Stimulated activated naive CD4-positive, alpha-beta T cell treated with Interleukin-2 at 50 U/mL for 16 hours (primary cell): ENCODE measurements around the gene ALG9.
"Not testable (repeated sequence)": the region's sequence is repeated elsewhere in the genome, so short reads cannot be mapped to it uniquely, and the experiment has no call there.

Experiments used
- DNase-seq: peaks from one replicate; lab custom pipeline; 2025; lab: John Stamatoyannopoulos, UW

Gene ALG9

DNA sequence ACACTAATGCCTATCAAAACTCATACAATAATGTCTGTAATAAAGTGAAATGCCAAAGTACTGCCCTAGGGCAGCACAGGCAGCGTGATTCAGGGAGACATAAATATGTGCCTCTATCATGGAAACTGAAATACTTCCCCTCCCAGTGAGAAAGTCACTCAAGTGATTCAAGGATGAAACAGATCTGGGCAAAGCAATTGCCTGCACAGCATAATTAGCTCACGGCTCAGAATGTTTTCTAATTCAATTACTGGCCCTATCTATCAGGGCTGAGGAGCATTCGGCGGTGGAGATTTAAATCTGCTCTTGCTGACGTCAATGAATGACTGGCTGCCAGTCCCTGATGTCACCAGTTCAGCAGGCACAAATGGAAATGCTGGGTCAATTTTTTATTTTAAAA is 77.5 kb downstream of the ALG9 start:
- DNase-seq = no peak

DNA sequence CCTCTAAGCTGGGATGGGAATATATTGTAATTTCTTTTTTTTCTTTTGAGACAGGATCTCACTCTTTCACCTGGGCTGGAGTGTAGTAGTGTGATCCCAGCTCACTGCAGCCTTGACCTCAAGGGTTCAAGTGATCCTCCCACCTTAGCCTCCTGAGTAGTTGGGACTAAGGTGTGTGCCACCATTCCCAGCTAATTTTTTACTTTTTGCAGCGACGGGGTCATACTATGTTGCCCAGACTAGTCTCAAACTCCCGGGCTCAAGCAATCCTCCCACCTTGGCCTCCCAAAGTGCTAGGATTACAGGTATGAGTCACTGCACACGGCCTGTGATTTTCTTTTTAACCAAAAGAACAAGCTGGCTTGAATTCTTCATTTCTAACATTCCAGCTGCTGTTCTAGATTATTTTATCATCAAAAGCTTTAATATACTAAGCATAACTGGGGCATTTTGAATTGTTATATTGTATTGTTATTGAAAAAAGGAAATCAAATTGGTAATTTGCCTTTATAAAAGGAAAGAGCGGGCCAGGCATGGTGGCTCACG is 78.4 kb downstream of the ALG9 start:
- DNase-seq = no peak

DNA sequence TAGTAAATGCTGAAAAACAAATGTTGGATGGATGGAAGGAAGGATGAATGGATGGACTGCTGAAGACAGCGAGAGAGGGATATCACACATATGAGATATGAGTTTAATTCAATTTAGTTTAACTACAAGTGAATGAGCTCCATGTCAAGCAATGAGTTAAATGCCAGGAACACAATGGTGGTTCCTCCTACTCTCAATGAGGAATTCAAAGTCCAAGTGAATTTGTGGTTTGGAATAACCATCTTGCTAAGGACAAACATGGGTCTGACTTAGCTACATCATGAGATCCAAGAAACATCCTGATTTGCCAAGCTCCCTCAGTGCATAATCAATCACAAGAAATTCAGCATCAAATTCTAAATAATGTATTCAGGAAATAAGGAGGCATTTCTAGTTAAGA is 79.1 kb downstream of the ALG9 start:
- no peak for DNase-seq

DNA sequence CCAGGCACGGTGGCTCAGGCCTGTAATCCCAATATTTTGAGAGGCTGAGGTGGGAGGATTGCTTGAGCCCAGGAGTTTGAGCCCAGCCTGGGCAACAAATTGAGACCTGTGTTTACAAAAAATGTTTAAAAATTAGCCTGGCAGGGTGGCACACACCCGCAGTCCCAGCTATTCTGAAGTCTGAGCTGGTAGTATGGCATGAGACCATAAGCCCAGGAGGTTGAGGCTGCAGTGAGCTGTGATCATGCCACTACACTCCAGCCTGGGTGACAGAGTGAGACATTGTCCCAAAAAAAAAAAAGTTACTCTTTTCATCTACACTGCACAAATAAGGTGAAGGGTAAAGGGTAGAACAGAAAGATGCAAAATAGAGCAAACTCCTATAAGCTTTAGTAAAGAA is 82.9 kb downstream of the ALG9 start:
- no peak for DNase-seq

DNA sequence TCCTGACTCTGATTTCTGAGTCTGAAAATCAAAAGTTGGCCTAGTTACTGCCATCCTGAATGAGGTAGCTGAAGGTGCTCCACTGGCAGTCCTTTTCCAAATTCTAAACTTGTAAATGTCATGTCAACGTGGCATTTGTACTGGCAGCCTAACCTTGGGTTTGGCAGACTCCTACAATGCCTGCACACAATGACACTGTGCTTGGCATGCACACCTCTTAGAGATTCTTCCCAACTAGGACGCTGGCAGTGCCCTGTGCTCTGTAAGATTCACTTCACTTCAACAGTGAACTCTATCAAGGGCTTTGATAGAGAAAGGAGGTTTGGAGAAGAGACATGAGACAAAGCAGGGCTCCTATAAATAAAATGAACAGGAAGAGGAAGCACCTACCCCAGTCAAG is 83.3 kb downstream of the ALG9 start:
- DNase-seq = no peak

DNA sequence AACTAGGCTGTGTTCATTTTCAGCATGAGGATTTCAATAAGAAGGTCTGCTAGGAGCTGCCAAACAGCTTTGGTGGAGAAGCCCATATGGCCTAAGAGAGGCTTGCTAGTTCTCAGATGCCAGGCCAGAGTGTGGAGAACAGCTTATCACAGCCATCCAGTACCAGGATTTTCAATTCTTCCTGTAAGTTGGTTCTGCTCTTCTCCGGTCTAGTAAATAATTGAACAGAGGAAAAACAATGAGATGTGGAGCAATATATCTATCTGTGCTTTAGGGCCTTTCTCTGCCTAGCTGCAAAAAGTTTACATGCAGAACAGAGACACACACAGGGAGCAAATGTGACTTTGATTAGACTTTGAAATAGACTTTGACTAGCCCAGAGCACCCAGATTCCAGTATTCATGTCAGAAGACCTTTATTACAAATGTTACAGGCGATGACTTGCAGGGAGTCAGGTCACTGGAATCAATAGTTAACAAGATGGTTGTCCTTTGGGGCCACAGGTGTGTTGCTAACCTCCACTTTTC is 85.4 kb downstream of the ALG9 start:
- no peak for DNase-seq

DNA sequence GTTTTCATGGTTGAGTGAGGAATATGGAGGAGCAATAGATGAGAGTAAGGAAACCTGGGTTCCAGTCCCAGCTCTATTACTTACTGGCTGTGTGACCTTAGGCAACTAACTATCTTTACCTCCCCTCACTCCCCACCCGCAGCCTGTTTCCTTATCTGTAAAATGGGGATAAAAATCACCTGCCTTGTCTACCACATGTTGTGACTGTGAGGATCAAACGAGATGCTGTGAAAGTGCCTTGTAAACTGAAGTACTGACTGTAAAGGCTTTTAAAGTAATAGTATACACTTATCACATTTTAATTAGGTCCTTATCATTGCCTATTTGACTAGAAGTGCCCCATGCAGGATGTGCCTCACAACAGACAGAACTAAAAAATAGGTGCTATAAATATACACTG is 86.3 kb downstream of the ALG9 start:
- DNase-seq = no peak

DNA sequence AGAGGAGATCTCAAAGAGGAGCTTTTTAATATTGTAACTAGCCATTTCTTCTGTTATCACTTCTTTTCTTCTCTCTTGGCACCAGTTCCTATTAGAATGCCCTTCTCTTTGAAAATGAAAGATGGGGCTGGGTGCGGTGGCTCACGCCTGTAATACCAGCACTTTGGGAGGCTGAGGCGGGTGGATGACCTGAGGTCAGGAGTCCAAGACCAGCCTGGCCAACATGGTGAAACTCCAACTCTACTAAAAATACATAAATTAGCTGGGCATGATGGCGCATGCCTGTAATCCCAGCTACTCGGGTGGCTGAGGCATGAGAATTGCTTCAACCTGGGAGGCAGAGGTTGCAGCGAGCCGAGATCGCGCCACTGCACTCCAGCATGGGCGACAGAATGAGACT is 87.1 kb downstream of the ALG9 start:
- DNase-seq = not testable (repeated sequence)

DNA sequence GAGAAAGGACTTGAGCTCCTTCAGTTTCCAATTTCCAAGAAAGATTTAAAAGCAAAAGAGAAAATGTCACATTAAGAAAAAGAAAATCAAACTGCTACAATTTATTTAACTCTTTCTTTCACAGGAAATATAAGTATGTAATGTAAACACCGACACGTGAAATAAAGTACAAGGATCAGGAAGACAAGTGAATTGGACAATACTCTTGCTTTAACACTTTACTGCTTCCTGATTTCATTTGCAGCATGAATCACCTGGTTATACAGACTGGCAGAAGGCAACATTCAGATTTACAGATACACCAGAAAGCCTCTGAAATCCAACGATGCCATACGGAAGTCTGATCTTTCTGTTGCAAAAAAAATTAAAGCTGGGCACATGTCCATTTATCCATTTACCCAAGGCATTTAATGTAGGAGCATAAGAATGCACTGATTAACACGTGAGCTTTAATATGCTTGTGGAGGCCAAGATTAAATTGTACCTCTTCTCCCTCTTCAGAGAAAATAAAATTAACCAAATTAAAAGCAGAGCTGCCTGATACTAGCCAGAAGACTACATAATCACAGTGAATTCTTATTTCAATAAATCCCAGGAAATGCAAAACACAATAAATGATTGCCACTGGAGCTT is 89.2 kb downstream of the ALG9 start:
- DNase-seq = no peak

DNA sequence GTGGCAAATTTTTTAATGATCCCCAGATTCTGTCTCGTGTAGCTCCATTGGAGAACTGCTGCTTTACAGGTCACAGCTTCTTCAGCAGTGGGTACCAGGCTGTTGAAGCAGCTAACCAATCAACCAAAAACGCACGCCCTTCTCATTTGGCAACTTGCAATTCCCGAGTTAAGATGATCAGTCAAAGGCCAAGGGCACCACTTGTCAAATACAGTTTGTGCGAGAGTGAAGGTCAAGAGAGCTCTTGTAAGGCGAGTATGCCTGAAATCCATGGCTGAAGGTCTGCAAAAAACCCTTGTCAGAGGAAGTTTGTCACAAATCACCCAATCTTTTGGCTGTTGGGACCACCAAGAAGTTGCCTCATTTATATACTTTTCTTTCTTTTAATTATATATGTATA is 92.3 kb downstream of the ALG9 start:
- no peak for DNase-seq

DNA sequence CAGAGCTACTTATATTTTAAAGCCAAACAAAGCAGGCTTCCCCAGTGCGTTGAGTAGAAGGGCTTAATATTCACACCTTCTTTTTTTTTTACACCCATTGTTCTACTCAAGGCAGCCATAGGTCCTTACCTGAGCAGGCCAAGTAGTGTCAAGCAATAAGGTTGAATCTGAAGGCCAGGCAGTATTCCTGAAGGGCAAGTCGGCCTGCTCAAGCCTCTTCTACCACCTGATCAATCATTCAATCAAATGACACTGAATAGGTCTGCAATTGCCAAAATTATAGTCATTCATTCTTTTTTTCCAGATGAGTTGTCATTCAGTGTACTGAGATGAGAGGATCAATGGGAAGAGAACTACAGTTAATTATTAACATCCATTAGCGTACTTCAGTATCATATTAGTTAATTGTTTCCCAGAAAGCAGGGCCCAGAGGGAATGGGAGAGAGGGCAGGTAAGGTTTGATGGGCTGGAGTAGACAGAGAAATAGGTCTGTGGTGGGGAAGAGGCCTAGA is 93.3 kb downstream of the ALG9 start:
- DNase-seq = no peak

DNA sequence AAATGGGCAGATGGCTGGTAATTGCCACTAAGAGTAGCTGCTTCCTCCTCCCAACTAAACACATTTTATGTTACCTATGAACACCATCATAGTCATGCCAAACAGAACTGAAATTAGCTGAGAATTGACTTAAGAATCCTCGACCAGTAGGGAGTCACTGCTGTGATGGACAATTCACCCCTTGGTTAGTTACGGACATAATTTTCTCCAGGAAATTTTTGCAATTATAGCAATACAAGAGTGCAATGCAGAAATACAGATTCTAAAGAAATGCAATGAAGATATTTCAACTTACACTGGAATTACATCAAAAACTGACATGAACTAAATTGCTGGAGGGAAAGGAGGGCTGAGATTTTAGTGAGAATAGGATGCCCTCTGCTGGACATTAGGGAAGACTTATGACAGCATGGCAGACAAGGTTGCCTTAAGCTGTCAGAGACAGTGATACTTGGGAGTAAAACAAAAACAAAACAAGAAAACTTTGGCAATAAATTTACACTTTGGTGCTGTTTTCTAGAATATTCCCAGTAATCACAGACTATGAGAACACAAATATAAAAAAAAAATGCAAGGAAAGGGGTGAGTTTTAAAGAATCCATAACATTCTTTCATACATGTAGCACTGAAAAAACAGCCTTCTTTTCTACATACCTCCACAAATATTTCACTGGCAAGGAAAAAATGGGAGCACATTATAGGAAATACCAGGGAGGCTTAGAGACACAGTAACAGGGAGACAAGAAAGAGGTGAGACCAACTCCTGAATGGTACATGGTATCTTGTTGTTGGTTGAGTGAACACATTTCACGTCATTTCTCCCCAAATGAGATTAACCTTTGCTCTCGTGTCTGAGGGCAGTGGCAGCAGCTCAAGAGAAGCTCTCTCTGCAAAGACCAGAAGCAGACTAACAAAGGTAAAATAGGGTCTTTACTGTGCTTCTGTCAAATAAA is 94.0 kb downstream of the ALG9 start:
- DNase-seq = no peak

DNA sequence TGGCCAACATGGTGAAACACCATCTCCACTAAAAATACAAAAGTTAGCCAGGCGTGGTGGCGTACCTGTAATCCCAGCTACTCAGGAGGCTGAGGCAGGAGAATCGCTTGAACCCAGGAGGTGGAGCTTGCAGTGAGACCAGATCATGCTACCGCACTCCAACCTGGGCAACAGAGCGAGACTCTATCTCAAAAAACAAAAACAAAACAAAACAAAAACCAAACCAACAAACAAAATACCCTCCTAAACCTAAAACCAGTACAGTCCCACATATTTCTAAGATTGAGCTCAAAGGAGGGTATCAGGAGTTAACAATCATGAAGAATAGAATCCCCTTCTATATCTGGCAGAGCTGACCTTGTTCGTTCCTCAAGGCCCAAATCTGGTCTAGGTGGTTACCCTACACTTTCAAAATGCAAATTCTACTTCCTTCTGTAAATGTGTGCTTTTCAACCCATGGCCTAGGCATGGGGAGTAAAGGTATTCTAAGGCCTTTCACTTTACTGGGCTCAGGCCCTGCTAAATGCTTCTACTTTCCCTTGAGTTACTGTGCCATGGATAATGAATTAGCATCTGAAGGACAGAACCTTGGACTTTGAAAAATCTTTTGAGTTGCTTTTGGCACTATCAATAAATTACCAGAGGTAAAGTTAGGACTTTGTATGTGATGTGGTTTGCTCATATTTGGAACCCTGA is 94.8 kb downstream of the ALG9 start:
- no peak for DNase-seq

DNA sequence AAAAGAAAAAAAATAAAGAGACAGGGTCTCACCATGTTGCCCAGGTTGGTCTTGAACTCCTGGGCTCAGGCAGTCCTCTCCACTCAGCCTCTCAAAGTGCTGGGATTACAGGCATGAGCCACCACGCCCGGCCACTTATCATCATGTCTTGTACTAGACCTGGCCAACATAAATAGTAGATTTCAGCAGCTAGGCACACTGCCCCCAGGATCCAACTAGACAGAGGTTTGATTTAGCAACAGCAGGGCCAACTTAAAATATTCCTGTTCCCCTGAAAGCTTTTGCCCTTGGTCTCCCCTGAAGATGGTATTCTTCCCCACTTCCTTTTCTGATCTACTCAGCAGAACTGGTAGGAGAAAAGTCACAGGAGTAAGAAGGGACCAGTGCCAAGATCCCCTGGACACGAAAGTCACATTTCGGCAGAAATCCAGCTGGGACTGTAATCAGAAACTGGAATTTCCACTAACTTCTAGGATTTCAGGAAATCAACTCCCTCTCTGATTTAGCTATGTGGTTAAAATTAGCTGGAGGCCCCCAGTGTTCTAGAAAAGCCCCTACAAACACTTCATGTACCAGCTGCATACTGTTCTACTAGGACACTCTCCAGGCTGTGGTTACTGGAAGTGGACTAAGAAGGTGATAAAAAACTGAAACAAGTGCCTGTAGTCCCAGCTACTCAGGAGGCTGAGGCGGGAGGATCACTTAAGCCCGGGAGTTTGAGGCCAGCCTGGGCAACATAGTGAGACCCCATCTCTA is 96.2 kb downstream of the ALG9 start:
- DNase-seq = no peak

DNA sequence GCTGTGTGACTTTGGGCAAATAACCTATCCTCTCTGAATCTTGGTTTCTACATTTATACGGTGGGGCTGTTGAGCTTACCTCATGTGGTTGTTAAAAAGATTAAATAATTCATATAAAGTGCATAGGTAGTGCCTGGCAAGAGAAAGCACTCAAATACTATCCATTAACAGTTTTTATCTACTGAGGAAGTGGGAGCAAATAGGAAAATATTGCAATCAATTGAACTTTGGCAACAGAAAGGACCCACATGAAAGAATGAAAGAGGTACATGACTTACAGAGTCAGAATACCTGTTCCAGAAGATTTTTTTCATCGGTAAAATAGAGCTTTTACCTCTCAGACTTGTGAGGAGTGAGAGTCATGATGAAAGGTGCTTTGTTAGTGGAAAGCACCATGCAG is 98.8 kb downstream of the ALG9 start:
- DNase-seq = no peak

DNA sequence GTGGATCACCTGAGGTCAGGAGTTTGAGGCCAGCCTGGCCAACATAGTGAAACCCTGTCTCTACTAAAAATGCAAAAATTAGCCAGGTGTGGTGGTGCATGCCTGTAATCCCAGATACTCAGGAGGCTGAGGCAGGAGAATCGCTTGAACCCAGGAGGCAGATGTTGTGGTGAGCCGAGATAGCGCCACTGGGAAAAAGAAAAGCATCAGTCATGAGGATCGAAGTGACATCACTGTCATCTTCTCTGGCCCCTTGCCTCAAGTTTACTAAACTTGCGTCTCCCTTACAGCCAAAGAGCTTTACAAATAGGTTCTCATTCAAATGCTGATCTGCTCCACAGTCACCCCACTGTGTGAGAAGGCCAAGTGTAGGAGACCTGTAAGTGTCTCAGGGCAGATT is 100.2 kb downstream of the ALG9 start:
- DNase-seq = not testable (repeated sequence)

DNA sequence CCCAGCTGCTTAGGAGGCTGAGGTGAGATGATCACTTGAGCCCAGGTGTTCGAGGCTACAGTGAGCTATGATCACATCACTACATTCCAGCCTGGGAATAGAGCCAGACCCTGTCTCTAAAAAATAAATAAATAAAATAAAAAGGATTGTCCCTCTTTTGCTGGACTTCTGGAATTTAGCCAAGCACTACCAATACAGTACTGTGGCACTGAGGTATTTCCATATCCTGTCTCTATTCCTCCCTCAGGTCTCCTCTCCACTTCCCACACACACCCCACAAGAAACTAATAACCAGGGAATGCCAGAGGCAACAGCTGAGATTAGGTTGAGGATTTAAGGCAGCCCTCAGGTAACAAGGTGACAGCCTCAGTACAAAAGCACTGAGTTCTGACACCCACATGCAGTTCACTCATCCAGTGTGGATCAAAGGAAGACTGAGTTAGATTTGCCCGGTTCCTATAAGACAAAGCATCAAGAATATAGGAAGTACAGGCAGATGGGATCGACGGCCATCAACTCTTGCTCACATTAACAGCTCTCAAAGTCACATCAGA is 100.7 kb downstream of the ALG9 start:
- DNase-seq = no peak

DNA sequence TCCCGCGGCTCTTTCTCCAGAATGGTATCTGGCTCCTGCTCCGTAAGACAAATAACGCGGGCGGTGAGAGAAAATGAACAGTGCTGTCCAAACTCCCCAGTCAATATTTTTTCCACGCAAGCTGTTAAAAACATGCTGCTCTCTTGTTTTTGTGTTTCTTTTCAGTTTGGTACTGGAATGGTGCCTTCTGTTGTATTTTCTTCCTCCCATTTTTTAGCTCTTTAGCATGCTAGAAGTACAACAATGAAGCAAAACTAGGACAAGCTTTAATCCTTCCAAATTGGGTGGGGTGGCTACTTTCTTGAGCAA is 104.6 kb downstream of the ALG9 start:
- no peak for DNase-seq

DNA sequence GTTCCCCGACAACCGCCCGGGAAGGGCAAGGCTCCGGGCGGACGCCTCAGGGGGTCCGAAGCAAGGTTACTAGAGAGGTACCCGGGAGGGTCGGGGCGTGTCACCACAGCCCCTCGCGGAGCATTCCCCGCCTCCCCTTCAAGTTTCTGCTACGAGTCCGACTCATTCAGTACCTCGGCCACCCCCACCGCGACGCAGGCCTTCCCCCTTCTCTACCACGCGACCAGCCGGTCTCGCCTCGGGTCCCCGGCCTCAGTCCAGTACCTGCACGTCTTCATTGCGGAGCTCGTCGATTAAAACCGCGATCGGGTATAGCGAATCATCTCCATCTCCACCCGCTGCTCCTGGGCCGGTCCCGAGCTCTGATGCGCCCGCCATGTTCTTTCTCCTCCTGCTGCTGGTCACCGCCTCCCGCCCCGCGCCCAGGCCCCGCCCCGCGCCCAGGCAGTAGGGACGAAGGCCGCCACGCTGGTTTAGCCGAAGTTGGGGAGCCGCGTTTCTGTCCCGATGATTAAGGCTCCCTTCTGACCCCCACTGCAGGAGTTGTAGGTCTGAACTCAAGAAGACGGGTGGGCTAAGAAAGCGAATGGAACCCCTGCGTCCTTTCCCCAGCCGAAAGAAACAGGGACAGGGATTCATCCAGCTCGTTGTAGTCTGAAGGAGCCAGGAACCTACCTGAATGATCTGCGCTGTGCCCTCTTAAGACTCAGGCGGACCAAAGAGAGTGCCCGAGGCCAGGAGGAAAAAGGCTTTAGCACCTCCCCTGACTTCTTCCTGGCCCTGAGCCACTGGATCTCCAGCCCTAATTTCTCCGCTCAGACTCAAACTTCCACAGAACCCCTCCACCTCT is 105.2 kb downstream of the ALG9 start, which contains the start of gene PPP2R1B:
TSS of gene PPP2R1B (minus strand) at position 406 of the 850 bp plus-strand sequence. CDS start at position 378, 28 bp downstream.
- peak; percentile 80 for DNase-seq

DNA sequence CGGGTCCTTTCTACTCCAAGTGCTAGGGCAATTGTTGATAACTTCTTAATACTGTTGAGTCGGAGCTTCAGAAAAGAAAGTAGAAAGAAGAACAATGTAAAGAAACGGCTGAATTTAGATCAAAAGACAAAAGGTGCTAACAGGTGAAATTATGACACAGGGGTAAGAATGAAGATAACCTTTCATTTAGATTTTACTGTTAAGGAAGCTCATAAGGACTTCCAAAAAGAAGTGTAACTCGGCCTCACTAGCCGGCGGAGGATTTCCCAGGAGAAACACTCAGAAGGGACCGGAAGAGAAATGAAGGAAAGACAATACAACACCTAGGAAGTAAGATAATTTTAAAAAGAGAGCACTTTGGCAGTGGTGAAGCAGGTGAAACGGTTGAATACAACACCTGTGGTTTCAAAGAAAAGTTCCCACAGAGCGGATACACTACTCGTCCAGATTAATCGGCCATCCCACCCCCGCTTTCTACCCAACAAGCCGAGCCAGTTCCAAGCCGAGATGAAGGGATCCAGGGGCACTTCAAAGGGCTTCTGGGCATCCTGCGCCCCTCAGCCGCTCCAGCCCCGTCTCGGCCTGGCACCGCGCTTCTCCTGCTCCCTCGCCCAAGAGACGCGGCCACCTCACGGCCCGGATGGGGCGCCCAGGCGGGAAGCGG is 105.9 kb downstream of the ALG9 start:
- no peak for DNase-seq
